OCI-LY7 (cell line): Measurements from ENCODE around the gene CELF6.

Experiments
- EZH2phosphoT487 ChIP-seq: fragments of 200-600 bp; sonication (generic); IDR thresholded peaks from 2 replicates; pipeline ENCODE4 v1.6.1; 2018; ENCODE audit warnings: low read depth, borderline replicate concordance, mild to moderate bottlenecking, mixed run types, antibody characterized with exemption, low read length, moderate library complexity, mixed read lengths
- TF ChIP-seq, protein P1 (sequence below): fragments of 200-600 bp; sonication (generic); conservative IDR thresholded peaks from 2 replicates; pipeline ENCODE4 v1.5.1; 2014; ENCODE audit warnings: mild to moderate bottlenecking, antibody characterized with exemption, low read length, moderate library complexity, mixed read lengths

DNA sequence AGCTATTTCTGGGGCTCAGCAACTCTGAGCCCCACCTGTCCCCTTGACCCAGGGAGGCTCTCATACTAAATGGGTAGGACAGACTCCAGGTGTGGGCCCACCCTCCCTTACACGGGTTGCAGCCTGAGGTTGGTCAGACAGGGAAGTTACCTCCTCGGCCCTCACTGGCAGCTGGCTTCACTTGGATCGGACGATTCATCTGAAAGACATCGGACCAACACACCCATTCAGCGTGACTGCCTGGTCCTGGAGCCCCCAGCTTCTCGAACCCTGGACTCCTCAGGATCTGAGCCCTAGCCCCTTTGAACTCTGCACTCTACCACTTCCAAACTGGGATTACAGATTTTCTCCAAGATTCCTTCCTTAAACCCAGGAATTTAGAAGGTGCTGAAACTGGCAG is 15.4 kb downstream of the CELF6 start:
- TF ChIP-seq, protein P1, sequence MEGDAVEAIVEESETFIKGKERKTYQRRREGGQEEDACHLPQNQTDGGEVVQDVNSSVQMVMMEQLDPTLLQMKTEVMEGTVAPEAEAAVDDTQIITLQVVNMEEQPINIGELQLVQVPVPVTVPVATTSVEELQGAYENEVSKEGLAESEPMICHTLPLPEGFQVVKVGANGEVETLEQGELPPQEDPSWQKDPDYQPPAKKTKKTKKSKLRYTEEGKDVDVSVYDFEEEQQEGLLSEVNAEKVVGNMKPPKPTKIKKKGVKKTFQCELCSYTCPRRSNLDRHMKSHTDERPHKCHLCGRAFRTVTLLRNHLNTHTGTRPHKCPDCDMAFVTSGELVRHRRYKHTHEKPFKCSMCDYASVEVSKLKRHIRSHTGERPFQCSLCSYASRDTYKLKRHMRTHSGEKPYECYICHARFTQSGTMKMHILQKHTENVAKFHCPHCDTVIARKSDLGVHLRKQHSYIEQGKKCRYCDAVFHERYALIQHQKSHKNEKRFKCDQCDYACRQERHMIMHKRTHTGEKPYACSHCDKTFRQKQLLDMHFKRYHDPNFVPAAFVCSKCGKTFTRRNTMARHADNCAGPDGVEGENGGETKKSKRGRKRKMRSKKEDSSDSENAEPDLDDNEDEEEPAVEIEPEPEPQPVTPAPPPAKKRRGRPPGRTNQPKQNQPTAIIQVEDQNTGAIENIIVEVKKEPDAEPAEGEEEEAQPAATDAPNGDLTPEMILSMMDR = no peak
- no peak for TF ChIP-seq EZH2phosphoT487
